DND-41 (cell line): Measurements from ENCODE around the gene RNF32.

Experiments used
- ATAC-seq: fragments of 200-7000 bp; cut with Tn5 transposase; 3 replicates; pipeline ENCODE4 v1.9.1; 2021; ENCODE audit warnings: low read depth; ENCODE audit not compliant: insufficient read depth
- DNase-seq: peaks from one replicate; pipeline ENCODE4 v3.0.0-alpha.2; 2020
- H2AFZ ChIP-seq: 2 replicates; pipeline ENCODE4 v1.6.0; 2012; ENCODE audit warnings: low read depth, low read length
- H3K27ac ChIP-seq: 2 replicates; pipeline ENCODE4 v1.5.1; 2012; ENCODE audit warnings: low read length, inconsistent platforms
- H3K27me3 ChIP-seq: fragments of 200-600 bp; sonication (generic); 2 replicates; pipeline ENCODE4 v1.6.0; 2012; ENCODE audit warnings: low read length, mild to moderate bottlenecking, inconsistent platforms; ENCODE audit not compliant: insufficient read depth, poor library complexity
- H3K36me3 ChIP-seq: 2 replicates; pipeline ENCODE4 v1.5.1; 2012; ENCODE audit warnings: low read length, inconsistent platforms; ENCODE audit not compliant: insufficient read depth
- H3K4me1 ChIP-seq: 2 replicates; pipeline ENCODE4 v1.5.1; 2012; ENCODE audit warnings: mild to moderate bottlenecking, low read length; ENCODE audit not compliant: insufficient read depth
- H3K4me2 ChIP-seq: 2 replicates; pipeline ENCODE4 v1.6.0; 2012; ENCODE audit warnings: mild to moderate bottlenecking, moderate library complexity, low read length, inconsistent platforms; ENCODE audit not compliant: insufficient read depth
- H3K4me3 ChIP-seq, 2 experiments: fragments of 200-600 bp in 1 of 2; shearing (Covaris generic) in 1 of 2; 2 replicates each; pipeline ENCODE4 v1.5.1; 2012 to 2016; ENCODE audit warnings: inconsistent platforms in 2 of 2, low read length in 2 of 2, mild to moderate bottlenecking in 2 of 2, low read depth in 1 of 2, moderate library complexity in 1 of 2
- H3K79me2 ChIP-seq: 2 replicates; pipeline ENCODE4 v1.6.0; 2012; ENCODE audit warnings: low read length, inconsistent platforms; ENCODE audit not compliant: insufficient read depth
- H3K9ac ChIP-seq: 2 replicates; pipeline ENCODE4 v1.6.0; 2012; ENCODE audit warnings: low read depth, mild to moderate bottlenecking, inconsistent platforms, low read length, moderate library complexity
- H3K9me3 ChIP-seq: 2 replicates; pipeline ENCODE4 v1.5.1; 2012; ENCODE audit warnings: low read length, moderate library complexity, mild to moderate bottlenecking, inconsistent platforms; ENCODE audit not compliant: insufficient read depth, severe bottlenecking
- H4K20me1 ChIP-seq: 2 replicates; pipeline ENCODE4 v1.6.0; 2012; ENCODE audit warnings: low read length; ENCODE audit not compliant: insufficient read depth
- CTCF ChIP-seq: IDR thresholded peaks from 2 replicates; pipeline ENCODE4 v1.5.1; 2012; ENCODE audit warnings: borderline replicate concordance, low read length, moderate library complexity, mild to moderate bottlenecking; ENCODE audit not compliant: poor library complexity, severe bottlenecking; ENCODE audit errors: extremely low read depth
- EZH2 ChIP-seq: IDR thresholded peaks from 3 replicates; pipeline ENCODE4 v1.6.1; 2012; ENCODE audit warnings: borderline replicate concordance, low read depth, mild to moderate bottlenecking, moderate library complexity, low read length, inconsistent platforms; ENCODE audit not compliant: severe bottlenecking

The RNF32 gene

GRCh38 chr7:156722043-156722826 lies 81.7 kb downstream of the RNF32 start:
- H3K4me3 ChIP-seq, result no peak overlapping the region
- no peak overlapping the region for H3K9ac ChIP-seq
- peaks cover 12% of the 10 kb centered on the region; the same call in 1 of the 2 replicates for H3K36me3 ChIP-seq
- no peak for ATAC-seq
- no peaks in the 10 kb centered on the region for H4K20me1 ChIP-seq
- H3K79me2 ChIP-seq, result no peaks in the 10 kb centered on the region
- no peaks in the 10 kb centered on the region for H3K27me3 ChIP-seq
- TF ChIP-seq CTCF (no peak), EZH2 (no peak)
- no peak overlapping the region for H3K27ac ChIP-seq
- no peak overlapping the region for H2AFZ ChIP-seq
- no peak for DNase-seq
- H3K9me3 ChIP-seq, result no peaks in the 10 kb centered on the region
- no peaks in the 10 kb centered on the region for H3K4me1 ChIP-seq
- no peak overlapping the region for H3K4me2 ChIP-seq

GRCh38 chr7:156725073-156725472 lies 84.5 kb downstream of the RNF32 start:
- DNase-seq (no peak), ATAC-seq (no peak)
- Histone ChIP-seq H3K4me2 (no peak overlapping the region), H3K9ac (no peak overlapping the region), H3K27me3 (no peaks in the 10 kb centered on the region), H3K4me1 (no peaks in the 10 kb centered on the region), H3K4me3 (no peak overlapping the region), H3K36me3 (peaks cover 6% of the 10 kb centered on the region; the same call in 1 of the 2 replicates), H3K27ac (no peak overlapping the region), H3K9me3 (no peaks in the 10 kb centered on the region), H4K20me1 (no peaks in the 10 kb centered on the region), H3K79me2 (no peaks in the 10 kb centered on the region), H2AFZ (no peak overlapping the region)
- TF ChIP-seq EZH2 (no peak), CTCF (no peak)

GRCh38 chr7:156725936-156726335 lies 85.4 kb downstream of the RNF32 start:
- Histone ChIP-seq H3K9me3 (no peaks in the 10 kb centered on the region), H3K4me3 (no peak overlapping the region), H3K79me2 (no peaks in the 10 kb centered on the region), H3K4me2 (no peak overlapping the region), H3K27ac (no peak overlapping the region), H3K9ac (no peak overlapping the region), H3K27me3 (no peaks in the 10 kb centered on the region), H2AFZ (no peak overlapping the region), H3K36me3 (peaks cover 6% of the 10 kb centered on the region; the same call in 1 of the 2 replicates), H3K4me1 (no peaks in the 10 kb centered on the region), H4K20me1 (no peaks in the 10 kb centered on the region)
- no peak for ATAC-seq
- no peak for DNase-seq
- TF ChIP-seq EZH2 (no peak), CTCF (no peak)
